NCI-H1694 (cell line): ENCODE results near the gene CYP27A1.
"Not testable (repeated sequence)": the region's sequence is repeated elsewhere in the genome, so short reads cannot be mapped to it uniquely, and the experiment has no call there.

Experiments
- DNase-seq: peaks from one replicate; lab custom pipeline; 2025; lab: John Stamatoyannopoulos, UW

CYP27A1 gene

GRCh38 chr2:218832081-218832480 is 50.1 kb downstream of the CYP27A1 start:
- DNase-seq: no peak

- DNase-seq: no peak
Measured at GRCh38 chr2:218832520-218832919, 50.6 kb downstream of the CYP27A1 start.

DNA sequence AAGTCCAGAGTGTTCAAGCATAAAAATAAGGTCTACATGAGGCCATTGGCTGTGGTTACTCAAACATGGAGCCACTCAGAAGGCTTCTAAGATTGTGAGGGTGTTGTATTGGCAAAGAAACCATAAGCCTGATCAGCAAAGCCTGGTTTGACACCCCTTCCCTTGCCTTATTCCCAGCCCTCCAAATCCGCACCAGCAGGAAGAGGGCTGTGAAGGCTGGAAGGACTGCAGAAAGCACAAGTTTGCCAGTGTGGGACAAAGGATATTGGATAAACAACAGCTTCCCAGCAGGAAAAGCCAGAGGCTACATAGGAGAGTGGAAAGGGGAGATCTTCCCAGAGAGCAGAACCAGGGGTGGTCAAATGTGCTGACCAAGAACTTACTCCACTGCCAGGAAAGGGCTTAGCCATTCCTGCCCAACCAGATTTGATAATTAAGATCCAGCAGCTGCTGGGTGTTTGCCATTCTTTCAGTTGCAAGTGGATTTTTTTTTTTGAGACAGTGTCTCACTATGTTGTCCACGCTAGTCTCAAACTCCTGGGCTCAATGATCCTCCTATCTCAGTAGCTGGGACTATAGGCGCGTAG is 51.2 kb downstream of the CYP27A1 start:
- no peak for DNase-seq

DNA sequence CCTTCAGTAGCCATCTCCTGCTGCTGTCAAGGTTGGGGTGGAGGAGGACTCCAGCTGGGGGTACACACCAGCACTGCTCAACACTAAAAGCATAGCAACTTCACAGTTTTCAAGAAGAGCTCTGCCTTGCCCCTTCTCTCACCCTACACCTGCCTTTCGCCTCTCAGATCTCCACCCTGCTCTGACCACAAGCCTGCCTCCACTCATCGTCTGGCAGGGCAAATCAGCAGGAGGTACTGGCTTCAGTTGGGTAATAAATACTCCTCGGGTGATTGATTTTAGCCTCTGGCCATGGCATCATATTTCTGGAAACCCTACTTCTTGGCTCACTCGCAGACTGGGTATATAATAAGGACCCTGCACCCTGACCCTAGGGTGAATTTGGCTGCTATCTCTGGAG is 52.7 kb downstream of the CYP27A1 start:
- DNase-seq: no peak

GRCh38 chr2:218837495-218837894 is 55.5 kb downstream of the CYP27A1 start:
- DNase-seq: no peak

DNA sequence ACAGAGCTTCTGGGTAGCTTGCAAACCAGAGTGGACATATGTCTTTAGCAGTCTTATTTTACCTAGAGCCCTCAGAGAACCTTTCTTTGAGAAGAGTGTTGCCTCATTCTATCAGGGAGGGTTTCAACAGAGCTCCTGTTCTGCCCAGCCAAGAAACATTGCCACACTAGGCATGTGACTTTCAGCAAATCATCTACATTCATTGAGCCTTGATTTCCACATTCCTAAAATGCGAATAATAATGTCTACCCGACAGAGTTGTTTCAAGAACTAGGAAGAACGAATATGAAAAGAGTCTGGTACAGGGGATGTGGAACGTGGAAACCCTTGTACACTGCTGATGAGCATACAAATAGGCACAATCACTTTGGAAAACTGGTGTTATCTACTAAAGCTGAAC is 57.5 kb downstream of the CYP27A1 start:
- DNase-seq: no peak

DNA sequence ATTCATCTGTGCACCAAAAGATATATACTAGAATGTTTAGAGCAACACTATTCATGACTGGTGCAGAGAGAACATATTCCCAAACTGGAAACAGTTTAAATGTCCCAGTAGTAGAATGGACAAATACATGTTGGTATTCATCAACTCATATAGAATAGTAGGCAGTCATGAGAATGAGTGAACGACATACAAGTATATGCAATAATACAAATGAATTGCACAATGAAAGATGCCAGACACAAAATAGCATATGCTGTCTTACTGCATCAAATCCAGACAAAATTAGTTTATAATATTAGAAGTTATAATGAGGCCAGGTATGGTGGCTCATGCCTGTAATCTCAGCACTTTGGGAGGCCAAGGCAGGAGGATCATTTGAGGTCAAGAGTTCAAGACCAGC is 57.9 kb downstream of the CYP27A1 start:
- no peak for DNase-seq

GRCh38 chr2:218844334-218844733 is 62.4 kb downstream of the CYP27A1 start:
- not testable (repeated sequence) for DNase-seq

- DNase-seq: not testable (repeated sequence)
Measured at GRCh38 chr2:218846963-218847362, 65.0 kb downstream of the CYP27A1 start.

- DNase-seq: no peak
Measured at GRCh38 chr2:218849721-218850120, 67.8 kb downstream of the CYP27A1 start.

DNA sequence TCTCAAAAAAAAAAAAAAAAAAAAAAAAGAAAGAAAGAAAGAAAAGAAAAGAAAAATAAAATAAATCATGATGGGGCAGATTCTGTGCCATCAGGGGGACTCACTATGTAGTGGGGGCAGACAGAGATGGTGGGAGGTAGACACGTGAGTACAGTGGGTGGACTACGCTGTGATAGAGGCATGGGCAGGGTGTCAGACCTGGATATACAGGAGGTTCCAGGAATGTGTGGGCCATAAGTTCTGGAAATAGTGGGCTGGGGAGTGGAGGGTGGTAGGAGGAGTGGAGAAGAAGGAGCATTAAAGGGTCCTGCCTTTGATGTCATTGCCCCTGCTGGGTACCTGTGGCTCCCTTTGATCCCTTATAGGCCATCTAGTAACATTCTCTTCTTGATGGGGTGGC is 68.8 kb downstream of the CYP27A1 start:
- DNase-seq: no peak

DNA sequence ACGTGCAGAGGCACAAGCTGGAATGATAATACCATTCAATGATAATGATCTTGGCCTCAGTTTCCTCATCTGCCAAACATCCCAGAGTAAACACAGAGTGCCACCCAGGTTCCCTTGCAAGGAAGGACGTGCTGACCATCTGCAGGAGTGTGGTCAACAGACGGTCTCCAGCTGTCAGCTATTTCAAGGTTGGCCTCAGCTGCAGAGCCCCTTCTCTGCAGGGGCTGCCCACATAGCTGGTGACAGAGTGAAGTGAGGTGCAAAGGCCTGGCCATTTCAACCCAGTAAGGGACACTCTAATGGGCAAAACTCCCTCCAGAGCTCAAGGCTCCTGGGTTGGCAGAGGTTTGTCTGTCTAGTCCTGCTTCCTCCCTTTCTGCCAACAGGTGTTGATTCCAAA is 69.3 kb downstream of the CYP27A1 start:
- DNase-seq: no peak

- DNase-seq: peak; percentile 74
Measured at GRCh38 chr2:218852911-218853667, 71.1 kb downstream of the CYP27A1 start.

- no peak for DNase-seq
Measured at GRCh38 chr2:218853766-218854165, 71.8 kb downstream of the CYP27A1 start.

DNA sequence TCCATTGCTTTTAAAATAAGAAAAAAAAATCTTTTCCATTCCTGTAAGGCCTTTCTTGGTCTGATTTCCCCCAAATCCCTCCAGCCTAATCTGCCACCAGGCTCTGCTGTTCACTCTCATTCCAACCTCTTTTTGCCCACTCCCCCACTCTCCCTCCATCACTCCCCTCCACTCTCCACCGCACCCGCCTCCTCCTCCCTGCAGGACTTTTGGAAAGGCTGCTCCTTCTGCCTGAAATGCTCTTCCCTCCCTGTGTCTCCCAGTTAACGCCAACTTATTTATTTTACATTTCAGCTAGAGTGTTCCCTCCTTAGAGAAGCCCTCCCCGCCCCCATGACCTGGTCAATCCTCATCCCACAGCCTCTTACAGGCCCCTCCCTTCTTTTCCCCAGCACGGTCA is 72.9 kb downstream of the CYP27A1 start:
- no peak for DNase-seq

DNA sequence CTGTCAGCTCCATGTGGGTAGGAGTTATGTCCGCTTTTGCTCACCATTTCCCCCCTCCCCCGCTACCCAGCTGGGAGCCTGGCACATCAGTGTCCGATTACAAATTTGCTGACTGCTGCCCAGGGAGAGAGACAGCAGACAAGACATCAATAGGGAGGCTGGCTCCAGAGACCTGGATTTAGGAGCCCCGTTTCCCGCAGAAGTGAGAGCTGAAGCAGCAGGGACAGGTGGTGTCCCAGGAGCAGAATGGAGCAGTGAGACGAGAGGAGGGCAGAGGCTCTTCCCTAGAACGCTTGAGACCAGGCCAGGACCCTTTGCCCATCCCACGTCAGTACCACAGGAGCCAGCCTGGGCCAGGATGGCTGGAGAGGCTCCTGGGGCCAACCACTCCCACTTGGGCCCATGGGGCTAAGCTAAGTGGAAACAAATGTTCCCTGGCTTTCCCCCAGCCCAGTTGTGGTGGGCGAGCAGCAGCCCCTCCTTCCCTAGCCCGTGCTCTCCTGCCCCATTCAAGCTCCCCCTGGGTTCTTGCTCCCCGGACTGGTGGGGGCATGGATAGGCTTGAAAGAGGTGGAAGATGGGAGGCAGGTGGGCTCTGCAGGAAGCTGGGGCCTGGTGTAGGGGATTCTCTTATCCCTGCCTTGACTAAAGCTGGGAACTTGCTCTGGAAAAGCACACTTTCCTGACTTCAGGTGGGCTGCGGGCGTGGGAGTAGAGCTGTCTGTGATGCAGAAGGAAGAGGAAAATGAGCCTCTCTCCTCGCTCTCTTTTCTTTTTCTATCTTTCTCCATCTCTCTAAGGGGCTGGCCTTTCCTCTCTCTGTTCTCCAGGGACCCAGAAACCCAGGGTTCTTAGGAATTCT is 73.6 kb downstream of the CYP27A1 start:
- no peak for DNase-seq

DNA sequence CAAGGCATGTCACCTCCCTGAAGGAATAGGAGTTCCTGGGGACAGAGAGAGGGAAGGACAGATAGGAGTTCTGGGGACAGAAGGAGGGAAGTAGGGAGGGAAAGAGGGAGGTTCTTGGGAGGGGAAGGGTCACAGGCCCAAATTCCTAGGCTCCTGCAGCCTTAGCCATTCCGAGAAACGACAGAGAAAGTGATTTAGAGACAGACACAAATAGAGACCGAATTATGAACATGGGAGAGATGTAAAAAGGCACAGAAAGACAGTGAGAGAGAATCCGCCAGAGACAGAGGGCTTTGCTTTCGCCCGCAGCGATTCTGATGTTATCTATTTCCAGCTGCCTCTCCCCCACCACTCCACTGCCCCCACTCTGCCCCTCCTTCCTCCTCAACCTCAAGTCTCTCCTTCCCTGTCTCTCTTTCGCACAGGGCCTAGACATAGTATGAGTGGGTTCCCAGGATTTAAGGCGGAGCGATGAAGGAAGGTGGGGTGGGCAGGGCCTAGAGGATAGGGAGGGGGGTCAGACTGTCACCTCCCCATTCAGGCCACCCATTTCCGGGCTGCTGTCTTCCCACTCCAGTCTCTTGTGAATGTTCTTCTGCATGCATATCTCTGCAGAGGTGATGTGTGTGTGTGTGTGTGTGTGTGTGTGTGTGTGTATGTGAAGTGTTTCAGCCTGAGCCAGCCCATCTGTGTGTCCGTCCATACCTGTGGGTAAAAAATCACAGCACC is 74.4 kb downstream of the CYP27A1 start:
- no peak for DNase-seq

- no peak for DNase-seq
Measured at GRCh38 chr2:218856896-218857243, 74.9 kb downstream of the CYP27A1 start.

- DNase-seq: peak; percentile 15
Measured at GRCh38 chr2:218857371-218858137, 75.6 kb downstream of the CYP27A1 start.

DNA sequence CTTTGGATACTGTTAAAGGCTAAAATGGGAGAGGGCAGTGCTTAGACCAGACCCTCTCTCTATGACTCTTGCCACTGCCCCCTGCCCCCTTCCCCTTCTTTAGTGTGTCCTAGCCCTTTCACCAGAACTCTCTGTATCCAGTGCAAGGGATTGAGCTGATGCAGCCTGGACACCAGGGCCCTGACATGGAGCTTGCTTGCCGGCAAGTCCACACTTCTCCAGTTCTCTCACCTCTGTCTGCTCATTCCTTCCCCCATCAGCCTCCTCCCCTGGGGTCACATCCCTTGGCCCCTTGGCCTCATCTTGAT is 76.1 kb downstream of the CYP27A1 start:
- no peak for DNase-seq

DNA sequence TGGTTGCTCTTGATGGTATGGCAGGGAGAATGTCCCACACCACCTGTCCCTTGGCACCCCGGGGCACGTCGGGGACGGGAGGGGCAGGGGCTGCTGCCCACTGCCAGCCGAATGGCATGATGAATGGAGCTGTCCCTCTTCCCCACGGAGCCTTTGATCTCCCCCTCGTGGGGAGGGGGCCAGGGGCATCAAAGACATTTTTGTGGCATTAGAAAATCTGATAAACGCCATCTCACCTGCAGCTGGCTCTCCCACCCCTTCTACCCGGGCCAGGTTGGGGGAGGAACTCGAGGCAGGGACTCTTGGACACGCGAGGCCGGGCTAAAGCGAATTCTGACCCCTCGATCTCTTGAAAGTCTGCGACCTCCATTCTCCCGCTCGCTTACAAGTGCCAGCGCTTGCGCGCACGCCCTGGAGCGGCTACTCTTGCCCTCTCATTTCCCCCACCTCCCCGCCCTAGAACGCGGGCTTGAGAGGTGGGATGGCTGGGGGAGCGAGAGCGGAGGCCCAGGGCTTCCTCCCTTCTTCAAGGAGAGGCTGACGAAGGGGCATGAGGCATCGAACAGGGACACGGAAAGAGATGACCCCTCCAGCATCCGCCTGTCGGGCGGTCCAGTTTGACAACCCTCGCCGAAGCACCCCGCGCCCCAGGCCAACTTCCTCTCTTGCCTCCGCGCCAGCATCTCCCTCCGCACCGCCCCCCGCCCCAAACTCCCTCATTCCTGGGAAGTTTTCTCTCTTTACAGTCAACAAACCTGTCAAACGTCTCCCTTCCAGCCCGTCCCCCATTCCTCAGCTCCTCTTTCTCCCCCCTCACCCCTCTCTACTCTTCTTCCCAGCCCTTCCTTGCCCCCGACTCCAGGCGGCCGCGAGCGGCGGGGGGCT is 77.0 kb downstream of the CYP27A1 start:
- no peak for DNase-seq
